Right lung (tissue), 5 donors: ENCODE data around the gene RALGPS1. TPM values are rescaled to one million over a fixed set of nuclear protein-coding genes. Genes with fewer than 3 reads are reported as not detected.
"Not testable (repeated sequence)": the region's sequence is repeated elsewhere in the genome, so short reads cannot be mapped to it uniquely, and the experiment has no call there.

ENCODE experiments used
- DNase-seq, 2 donors: peaks; one replicate each; pipeline ENCODE4 v3.0.0-alpha.2; 2013
- polyA plus RNA-seq, 5 donors: library from polyadenylated mRNA; unstranded; fragments of 120-200 nt; gene quantifications; one replicate each; pipeline versions ENCODE4 v1.2.1 to v1.2.3, GENCODE V29; 2013; ENCODE audit warnings: inconsistent platforms in 1 of 5, low replicate concordance in 1 of 5; ENCODE audit not compliant: insufficient read length in 5 of 5, insufficient read depth in 1 of 5

The RALGPS1 gene
- polyA plus RNA-seq, 5 donors = 19.5 to 26.4 (median 20.3) TPM

DNA sequence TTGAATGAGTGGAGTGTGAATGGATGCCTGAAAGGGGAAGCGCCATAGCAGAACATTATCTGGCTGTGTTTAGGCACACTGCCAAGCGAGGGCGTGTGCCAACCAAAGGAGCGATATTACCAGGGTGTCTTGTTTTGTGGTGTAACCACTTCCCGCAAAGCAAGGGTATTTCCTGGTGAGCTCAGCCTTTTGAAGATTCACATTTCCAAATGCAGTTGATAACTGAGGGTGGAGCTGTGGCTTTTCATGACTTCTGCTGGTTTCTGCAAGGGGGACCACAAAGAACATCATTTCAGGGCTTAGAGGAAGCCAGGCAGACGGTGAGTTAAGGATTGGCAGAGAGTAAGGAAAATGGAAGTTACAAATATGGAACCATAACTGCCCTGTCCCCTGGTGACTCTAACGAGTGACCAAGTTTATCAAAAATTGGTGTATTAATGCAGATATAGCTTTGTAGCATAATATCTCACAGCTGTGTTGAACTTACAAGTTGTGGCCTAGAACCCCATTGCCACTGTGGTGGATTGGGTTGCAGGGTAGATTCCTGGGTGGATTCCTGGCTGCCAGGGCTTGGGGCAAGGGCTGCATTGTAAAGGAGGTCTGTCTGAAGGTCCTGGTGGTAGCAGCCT, 71.4 kb downstream of the RALGPS1 start:
- no peak for DNase-seq

DNA sequence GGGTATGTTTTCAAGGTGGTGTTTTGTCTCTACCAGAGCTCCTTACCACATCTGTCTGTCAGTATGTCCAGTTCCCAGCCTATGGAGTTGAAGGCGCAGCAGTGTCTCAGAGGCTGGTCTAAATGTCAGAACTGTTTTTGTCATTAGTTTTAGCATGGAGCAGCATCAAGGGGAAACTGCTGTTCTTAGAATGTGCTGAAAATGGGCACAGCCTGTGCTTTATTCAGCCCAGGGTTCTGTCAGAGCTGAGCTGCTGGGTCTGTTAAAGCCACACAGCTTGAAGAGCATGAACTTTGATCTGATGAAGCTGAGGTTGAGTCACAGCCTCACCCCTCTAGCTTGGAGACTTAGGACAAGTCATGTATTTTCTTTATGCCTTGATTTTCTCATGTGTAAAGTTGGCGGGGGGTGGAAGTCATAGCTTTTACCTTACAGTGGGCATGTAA, 71.9 kb downstream of the RALGPS1 start:
- no peak for DNase-seq

- DNase-seq = no peak
These were observed 74.3 kb downstream of the RALGPS1 start for GRCh38 chr9:126988857-126989256.

DNA sequence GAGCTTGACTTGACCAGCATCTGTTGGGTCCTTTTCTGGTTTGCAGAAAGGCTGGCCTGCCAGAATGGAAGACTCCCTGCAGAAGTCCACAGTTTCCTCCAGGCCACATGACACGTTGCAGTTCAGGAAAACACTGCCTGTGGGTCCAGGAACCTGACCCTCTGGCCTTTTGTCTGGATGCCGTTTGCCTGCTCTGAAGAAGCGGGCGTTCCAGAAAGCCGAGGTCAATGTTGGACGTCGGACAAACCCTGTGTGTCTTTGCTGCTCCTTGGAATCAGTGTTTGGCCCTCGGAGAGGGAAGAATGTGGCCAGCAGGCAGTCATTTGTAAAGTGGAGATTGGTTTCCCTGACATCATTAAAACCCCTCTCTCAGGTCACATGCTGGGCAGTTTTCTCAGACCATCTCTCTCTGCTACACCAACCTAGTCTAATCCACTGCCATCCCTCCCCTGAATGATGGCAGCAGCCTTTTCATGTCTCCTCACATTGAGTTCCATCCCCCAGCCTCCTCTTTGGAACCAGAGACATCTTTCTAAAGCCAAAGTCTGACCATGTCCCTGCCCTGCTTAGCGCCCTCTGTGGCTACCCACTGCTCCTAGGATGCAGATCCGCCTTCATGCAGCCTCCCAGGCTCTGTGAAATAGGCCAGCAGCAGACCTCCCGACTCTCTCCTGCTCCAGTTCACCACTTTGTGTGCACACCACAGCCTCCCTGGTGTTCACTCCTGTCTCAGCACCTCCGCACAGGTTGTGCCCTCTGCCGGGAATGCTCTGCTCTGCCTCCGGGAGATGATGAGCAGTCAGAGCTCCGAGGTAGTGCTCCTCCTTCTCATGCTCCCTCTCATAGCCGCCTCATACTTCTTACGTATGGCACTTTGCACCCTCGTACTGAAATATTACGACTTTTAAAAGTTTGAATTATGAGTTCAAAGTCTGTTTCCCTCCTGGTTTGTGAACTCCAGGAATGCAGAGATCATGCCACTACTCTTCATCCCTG, 75.6 kb downstream of the RALGPS1 start:
- DNase-seq = no peak

DNA sequence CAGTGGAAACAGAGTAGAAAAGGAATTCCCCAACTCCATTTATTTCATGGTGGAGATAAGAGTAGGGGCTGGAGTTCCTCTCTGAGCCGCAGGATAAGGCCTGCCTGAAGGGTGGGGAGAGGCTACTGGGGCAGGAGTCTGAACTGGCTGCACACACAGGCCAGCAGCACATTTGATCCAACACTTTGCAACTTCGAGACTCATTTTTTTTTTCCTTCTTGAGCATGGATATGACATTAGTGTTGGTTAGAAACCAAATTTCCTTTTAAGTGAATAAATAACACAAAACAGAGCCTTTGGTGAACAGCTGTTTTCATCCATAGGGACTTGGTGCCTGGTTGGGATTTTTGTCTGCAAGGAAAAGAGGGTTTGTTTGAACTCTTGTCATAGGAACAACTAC, 76.6 kb downstream of the RALGPS1 start:
- DNase-seq = no peak

GRCh38 chr9:126992427-126992826, 77.8 kb downstream of the RALGPS1 start:
- DNase-seq = no peak

DNA sequence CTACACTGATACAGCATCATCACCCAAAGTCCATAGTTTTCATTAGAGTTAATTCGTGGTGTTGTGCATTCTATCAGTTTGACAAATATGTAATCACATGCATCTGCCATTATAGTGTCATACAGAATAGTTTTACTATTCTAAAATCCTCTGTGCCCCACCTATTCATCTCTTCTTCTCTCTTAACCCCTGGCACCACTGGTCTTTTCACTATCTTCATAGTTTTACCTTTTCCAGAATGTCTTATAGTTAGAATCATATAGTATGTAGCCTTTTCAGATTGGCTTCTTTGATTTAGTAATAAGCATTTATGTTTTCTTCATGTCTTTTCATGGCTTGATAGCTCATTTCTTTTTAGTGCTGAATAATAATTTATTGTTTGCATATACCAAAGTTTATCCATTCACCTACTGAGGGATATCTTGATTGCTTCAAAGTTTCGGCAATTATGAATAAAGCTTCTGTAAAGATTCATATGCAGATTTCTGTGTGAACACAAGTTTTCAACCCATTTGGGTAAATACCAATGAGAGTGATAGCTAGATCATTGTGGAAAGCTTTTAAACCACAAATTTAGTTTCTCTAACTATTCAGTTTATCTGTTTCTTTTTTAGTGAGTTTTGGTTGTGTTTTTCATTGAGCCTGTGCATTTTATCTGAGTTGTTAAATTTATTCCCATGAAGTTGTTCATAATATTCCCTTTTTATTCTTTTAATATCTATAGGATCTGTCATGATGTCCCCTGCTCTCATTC, 84.9 kb downstream of the RALGPS1 start:
- no peak for DNase-seq

- DNase-seq = no peak
These were observed 90.6 kb downstream of the RALGPS1 start for GRCh38 chr9:127004946-127005769.

DNA sequence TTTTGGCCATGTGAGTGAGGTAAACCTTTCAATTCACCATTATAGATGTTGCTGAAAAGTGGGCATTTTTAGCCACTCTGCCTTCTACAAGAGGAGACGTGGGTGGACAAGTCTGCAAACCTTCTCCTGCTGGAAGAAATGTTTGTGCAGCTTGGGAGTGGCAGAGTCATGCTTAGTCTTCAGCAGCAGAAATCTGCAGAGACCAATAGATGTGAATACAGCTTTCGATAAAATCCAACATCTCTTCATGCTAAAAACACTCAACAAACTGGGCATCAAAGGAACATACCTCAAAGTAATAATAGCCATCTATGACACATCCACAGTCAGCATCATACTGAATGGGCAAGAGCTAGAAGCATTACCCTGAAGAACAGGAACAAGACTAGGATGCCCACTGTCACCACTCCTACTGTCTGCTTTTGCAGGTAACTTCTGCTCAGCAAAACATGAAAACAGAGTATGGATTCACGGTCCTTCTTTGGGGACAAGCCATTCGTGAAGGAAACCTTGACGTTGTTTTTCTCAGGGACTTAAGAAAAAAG, 91.3 kb downstream of the RALGPS1 start:
- DNase-seq = no peak

DNA sequence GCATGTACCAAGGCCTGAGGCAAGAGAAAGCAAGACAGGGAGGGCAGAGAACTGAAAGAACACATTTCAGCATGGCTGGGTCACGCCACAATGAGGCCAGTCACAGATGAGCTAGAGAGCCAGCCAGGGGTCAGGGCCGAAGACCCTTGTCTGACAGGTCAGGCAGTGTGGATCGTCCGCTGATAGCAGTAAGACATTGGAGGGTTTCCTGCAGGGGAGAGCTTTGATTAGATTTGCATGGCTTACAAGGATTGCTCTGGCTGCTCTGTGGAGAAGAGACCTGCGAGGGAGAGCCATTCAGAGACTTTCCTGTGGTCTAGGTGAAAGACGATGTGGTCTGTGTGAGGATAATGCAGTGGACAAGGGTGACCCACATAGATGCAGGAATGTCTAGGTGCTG, 93.1 kb downstream of the RALGPS1 start:
- no peak for DNase-seq

- DNase-seq = no peak
These were observed 93.5 kb downstream of the RALGPS1 start for GRCh38 chr9:127008076-127008475.

DNA sequence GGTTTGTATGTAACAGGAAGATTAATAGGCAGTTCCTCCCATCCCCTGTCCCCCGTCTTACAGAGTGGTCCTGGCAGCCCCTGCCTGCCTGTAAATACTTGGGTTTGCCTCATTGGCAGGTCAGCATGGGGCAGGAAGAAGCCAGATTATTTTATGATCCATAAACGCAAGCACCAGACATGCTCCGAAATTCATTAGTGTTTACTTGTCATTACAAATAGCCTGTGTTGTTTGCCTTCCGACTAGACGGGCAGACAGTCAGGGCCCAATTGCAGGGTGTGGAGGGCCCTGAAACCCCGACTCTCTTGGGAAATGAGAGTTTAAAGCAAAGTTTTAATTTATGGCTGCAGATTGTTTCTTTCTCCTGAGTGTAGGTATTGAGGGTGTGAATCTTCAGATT, 97.2 kb downstream of the RALGPS1 start:
- DNase-seq = no peak

GRCh38 chr9:127012250-127012649, 97.7 kb downstream of the RALGPS1 start:
- DNase-seq = no peak

DNA sequence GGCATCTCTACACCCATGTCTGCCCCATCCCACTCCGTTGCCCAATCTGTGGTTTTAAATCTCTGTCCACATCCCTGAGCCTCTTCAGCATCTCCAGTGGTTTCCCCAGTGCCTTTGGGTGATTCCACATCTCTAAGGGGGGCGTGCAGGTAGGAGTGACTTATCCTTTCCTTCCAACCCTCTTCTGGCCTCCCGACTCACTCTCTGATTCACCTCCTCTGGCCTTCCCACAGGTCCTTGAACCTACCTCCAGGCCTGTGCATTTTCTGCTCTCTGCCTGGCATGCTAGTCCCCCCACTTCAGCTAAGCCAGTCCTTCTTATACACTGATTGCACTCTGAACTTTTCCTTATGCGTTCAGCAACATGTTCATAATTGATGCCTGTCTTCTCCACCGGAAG, 99.0 kb downstream of the RALGPS1 start:
- DNase-seq = no peak

DNA sequence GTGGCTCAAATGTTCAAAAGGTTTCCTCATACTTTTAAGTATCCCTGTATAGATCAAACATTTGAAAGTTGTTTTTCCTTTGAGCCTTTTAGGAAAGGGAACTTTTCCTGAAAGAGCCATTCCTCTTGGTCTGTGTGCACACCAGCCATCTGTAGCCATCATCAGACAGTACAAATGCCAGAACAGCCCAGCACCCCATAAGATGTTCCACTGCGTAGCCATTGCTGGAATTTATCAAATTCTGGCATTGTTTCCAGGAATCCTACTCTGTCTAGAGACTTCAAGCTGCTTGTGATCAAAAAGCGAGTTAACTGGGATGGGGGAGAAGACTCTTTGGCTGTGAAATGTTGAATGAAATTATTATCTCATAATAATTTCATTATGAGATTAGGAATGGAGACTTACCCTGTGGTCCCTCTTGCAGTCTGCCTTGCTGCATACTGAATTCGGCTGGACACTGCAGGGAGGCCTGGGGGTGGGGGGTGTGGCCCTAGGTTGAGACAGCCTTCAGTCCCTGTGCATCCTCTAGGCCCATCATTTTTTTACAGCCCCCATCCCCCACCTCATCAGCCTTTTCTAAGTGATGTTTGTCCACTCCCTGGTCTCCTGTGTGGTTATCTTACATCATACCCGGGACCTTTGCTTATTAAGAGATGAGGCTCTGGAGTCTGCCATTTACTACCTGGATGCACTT, 99.8 kb downstream of the RALGPS1 start:
- DNase-seq = peak in 1 of 2 donors; percentile 42

DNA sequence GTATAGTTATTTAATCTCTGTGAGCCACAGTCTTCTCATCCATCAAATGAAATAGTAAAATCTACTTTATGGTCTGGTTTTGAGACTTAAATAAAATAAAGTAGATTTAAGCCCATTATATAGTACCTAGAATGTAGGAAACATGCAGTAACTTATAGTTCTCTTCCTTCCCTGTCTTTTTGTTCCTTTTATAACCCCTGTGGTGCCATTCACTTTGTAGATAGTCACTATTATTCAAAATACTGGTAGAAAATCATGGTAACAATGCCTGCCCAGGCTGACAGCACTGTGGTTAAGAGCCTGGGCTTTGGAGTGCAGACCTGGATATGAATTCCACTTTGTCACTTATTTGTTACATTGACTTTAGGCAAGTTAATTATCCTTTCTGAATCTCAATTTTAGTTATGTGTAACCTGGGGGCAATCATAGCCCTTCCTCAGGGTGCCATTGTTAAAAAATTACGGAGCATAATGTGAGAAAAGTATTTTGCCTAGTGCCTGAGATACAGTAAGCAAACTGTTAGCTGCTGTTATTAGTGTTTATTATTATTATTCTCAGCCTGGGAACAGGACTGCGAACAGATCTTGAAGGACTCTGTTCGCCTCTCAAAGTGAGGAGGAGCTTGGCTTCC, 100.4 kb downstream of the RALGPS1 start:
- no peak for DNase-seq

DNA sequence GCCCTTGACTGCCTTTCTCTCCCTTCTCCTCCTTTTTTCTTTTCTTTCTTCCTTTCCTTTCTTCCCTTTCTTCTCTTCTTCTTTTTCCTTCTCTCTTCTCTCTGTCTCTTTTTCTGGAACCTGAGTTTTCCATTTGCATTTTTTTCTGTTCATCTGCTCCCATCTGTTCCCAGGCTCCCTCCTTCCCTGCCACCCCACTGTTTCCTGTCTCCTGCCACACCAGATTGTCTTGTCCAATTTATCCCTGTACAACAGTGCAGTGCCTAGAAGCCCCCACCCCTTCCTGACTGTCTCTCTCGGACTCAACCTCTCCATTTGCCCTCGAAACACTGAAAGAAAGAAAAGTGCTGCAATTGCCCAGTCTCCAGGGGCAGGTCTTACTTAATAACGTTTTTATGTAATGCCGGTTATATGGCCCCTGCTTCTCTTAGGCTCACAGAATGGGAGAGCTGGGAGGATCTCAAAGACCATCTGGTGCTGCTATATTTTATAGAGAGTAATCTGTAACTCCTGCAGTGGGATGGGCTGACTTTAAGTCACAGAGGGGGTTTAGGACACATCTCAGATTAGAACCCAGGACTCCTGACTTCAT, 101.4 kb downstream of the RALGPS1 start:
- DNase-seq = no peak

- DNase-seq = not testable (repeated sequence)
These were observed 103.4 kb downstream of the RALGPS1 start for GRCh38 chr9:127017979-127018378.

- DNase-seq = no peak
These were observed 104.4 kb downstream of the RALGPS1 start for GRCh38 chr9:127018935-127019334.
